GM19193 (cell line): ENCODE results near the gene PRPF18.

Source experiments
- POLR2A ChIP-seq: IDR thresholded peaks from 4 replicates; pipeline ENCODE4 v1.6.1; 2011; ENCODE audit not compliant: insufficient read depth, insufficient read length; ENCODE audit errors: extremely low read depth

PRPF18 gene

GRCh38 chr10:13650961-13651360, 64.2 kb downstream of the PRPF18 start:
- no peak for TF ChIP-seq POLR2A

- no peak for TF ChIP-seq POLR2A
These were observed 65.4 kb downstream of the PRPF18 start for GRCh38 chr10:13651969-13652720.

GRCh38 chr10:13652860-13653259, 66.1 kb downstream of the PRPF18 start:
- TF ChIP-seq POLR2A: no peak

GRCh38 chr10:13654118-13654830, 67.5 kb downstream of the PRPF18 start:
- TF ChIP-seq POLR2A: no peak

- no peak for TF ChIP-seq POLR2A
These were observed 68.1 kb downstream of the PRPF18 start for GRCh38 chr10:13654846-13655245.

- no peak for TF ChIP-seq POLR2A
These were observed 69.8 kb downstream of the PRPF18 start for GRCh38 chr10:13656337-13657100.

- TF ChIP-seq POLR2A: no peak
These were observed 70.4 kb downstream of the PRPF18 start for GRCh38 chr10:13657101-13657680.

GRCh38 chr10:13658264-13658663, 71.5 kb downstream of the PRPF18 start:
- no peak for TF ChIP-seq POLR2A

GRCh38 chr10:13658871-13659685, 72.3 kb downstream of the PRPF18 start:
- TF ChIP-seq POLR2A: no peak

- no peak for TF ChIP-seq POLR2A
These were observed 73.3 kb downstream of the PRPF18 start for GRCh38 chr10:13659887-13660550.

- no peak for TF ChIP-seq POLR2A
These were observed 73.8 kb downstream of the PRPF18 start for GRCh38 chr10:13660551-13660920.

GRCh38 chr10:13661256-13661655, 74.5 kb downstream of the PRPF18 start:
- no peak for TF ChIP-seq POLR2A

- no peak for TF ChIP-seq POLR2A
These were observed 78.9 kb downstream of the PRPF18 start for GRCh38 chr10:13665516-13666262.
